K562 (cell line): Measurements from ENCODE around the gene TRAF3IP3. TPM values are rescaled to one million over a fixed set of nuclear protein-coding genes. Genes with fewer than 3 reads are reported as not detected.

Source experiments
- ARID2 ChIP-seq: fragments of 450-650 bp; IDR thresholded peaks from 2 replicates; pipeline ENCODE4 v1.6.1; 2017; ENCODE audit warnings: antibody characterized with exemption, mild to moderate bottlenecking
- BRCA1 ChIP-seq, 2 experiments: fragments of 450-650 bp in 1 of 2; sonication (generic) in 1 of 2; formaldehyde crosslinking in 1 of 2; IDR thresholded peaks; 2 replicates each; pipeline versions ENCODE4 v1.5.0 to v1.6.1; 2017 to 2020; ENCODE audit warnings: mild to moderate bottlenecking in 1 of 2, missing genetic modification reagents in 1 of 2
- ESRRA ChIP-seq: fragments of 450-650 bp; IDR thresholded peaks from 2 replicates; pipeline ENCODE4 v1.6.1; 2014; ENCODE audit warnings: low read depth, mild to moderate bottlenecking, moderate library complexity, borderline replicate concordance
- HLTF ChIP-seq: fragments of 450-650 bp; IDR thresholded peaks from 2 replicates; pipeline ENCODE4 v1.6.1; 2016
- KAT2B ChIP-seq: IDR thresholded peaks from one replicate; pipeline ENCODE4 v1.6.1; 2012; ENCODE audit warnings: low read depth, mild to moderate bottlenecking, control low read depth, inconsistent platforms, low read length, moderate library complexity
- KLF10 ChIP-seq: fragments of 250-450 bp; sonication (Bioruptor Pico); IDR thresholded peaks from 2 replicates; pipeline ENCODE4 v1.6.1; 2021; ENCODE audit warnings: matching md5 sums
- NFYB ChIP-seq: IDR thresholded peaks from 2 replicates; pipeline ENCODE4 v1.6.1; 2011; ENCODE audit warnings: mild to moderate bottlenecking, moderate library complexity; ENCODE audit not compliant: insufficient read length; ENCODE audit errors: extremely low read depth
- ZNF197 ChIP-seq: fragments of 200-800 bp; sonication (Bioruptor generic); IDR thresholded peaks from 2 replicates; pipeline ENCODE4 v1.6.1; 2016; ENCODE audit warnings: low read depth, missing genetic modification characterization, missing compliant biosample characterization
- ZNF24 ChIP-seq: fragments of 450-650 bp; IDR thresholded peaks from 2 replicates; pipeline ENCODE4 v1.6.1; 2016
- ZNF431 ChIP-seq: sonication (generic); formaldehyde crosslinking; IDR thresholded peaks from 2 replicates; pipeline ENCODE4 v1.8.0; 2022; ENCODE audit warnings: mild to moderate bottlenecking, missing genetic modification reagents
- polyA plus RNA-seq, 8 experiments: library from polyadenylated mRNA; depleted of rRNA in 4 of 8; stranded (reverse) in 5 of 8; unstranded in 3 of 8; fragments of >200 nt; fragmentation: Nextera tagmentation in 2 of 8; fragmentation: Illumina TruSeq in 1 of 8; extraction: Ambion mirVana in 2 of 8; extraction: Trizol in 1 of 8; gene quantifications; 2 replicates each; pipeline versions ENCODE4 v1.2.1 to v1.2.3, GENCODE V29; 2011 to 2014; ENCODE audit warnings: inconsistent platforms in 1 of 8, missing spikeins in 1 of 8
- total RNA-seq, 7 experiments: library from RNA; depleted of rRNA in 6 of 7; stranded (reverse); fragments of >200 nt in 6 of 7; fragmentation: Illumina TruSeq in 2 of 7; extraction: Trizol in 2 of 7; gene quantifications; 2 replicates each; pipeline versions ENCODE4 v1.2.1 to v1.2.3, GENCODE V29; 2011 to 2021; ENCODE audit warnings: low replicate concordance in 1 of 7
- TF ChIP-seq, protein P1 (sequence below): sonication (generic); formaldehyde crosslinking; IDR thresholded peaks from 2 replicates; pipeline ENCODE4 v1.8.1; 2022; ENCODE audit warnings: missing genetic modification reagents
- TF ChIP-seq, protein P2 (sequence below), 3 experiments: fragments of 200-800 bp in 1 of 3; sonication (Bioruptor generic) in 1 of 3; sonication (generic) in 1 of 3; formaldehyde crosslinking in 1 of 3; IDR thresholded peaks; 2 replicates each; pipeline versions ENCODE4 v1.6.1 to v1.8.0; 2016 to 2022; ENCODE audit warnings: mild to moderate bottlenecking in 2 of 3, missing compliant biosample characterization in 2 of 3, missing genetic modification characterization in 2 of 3, missing genetic modification reagents in 1 of 3
- TF ChIP-seq, protein P3 (sequence below): sonication (generic); formaldehyde crosslinking; IDR thresholded peaks from 2 replicates; pipeline ENCODE4 v1.8.0; 2022; ENCODE audit warnings: mild to moderate bottlenecking, missing genetic modification reagents

The TRAF3IP3 gene
- total and polyA plus RNA-seq, 9 of the 15 experiments (the other 6 are each of a cell fraction or from before 2014, with no cell fraction given): 0.06 to 1.1 (median 0.31) TPM

GRCh38 chr1:209784265-209785169 is 28.7 kb downstream of the TRAF3IP3 start, which contains the start of gene C1orf74 (continued):
- TF ChIP-seq, protein P1, sequence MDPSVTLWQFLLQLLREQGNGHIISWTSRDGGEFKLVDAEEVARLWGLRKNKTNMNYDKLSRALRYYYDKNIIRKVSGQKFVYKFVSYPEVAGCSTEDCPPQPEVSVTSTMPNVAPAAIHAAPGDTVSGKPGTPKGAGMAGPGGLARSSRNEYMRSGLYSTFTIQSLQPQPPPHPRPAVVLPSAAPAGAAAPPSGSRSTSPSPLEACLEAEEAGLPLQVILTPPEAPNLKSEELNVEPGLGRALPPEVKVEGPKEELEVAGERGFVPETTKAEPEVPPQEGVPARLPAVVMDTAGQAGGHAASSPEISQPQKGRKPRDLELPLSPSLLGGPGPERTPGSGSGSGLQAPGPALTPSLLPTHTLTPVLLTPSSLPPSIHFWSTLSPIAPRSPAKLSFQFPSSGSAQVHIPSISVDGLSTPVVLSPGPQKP (CRISPR knock-in tag): no peak
- TF ChIP-seq ARID2: no peak
- TF ChIP-seq ZNF197 (CRISPR knock-in tag): peak; percentile 93; the same call in 1 of the 2 replicates
- TF ChIP-seq KLF10: no peak
- no peak for TF ChIP-seq HLTF
- peak; percentile 53; the same call in 1 of the 2 replicates for TF ChIP-seq ZNF431 (CRISPR knock-in tag)
- no peak; the same call in 1 of the 2 replicates for TF ChIP-seq ZNF24
- peak; percentile 65 for TF ChIP-seq ESRRA
- TF ChIP-seq, protein P2, sequence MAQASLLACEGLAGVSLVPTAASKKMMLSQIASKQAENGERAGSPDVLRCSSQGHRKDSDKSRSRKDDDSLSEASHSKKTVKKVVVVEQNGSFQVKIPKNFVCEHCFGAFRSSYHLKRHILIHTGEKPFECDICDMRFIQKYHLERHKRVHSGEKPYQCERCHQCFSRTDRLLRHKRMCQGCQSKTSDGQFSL (CRISPR knock-in tag; IDR thresholded peaks at IDR 0.05): peak; percentile 96
- TF ChIP-seq, protein P2 (tag; IDR thresholded peaks at IDR 0.05): peak in 1 of 2 experiments; percentile 96; a peak in 2 of 4 replicates
- TF ChIP-seq, protein P3, sequence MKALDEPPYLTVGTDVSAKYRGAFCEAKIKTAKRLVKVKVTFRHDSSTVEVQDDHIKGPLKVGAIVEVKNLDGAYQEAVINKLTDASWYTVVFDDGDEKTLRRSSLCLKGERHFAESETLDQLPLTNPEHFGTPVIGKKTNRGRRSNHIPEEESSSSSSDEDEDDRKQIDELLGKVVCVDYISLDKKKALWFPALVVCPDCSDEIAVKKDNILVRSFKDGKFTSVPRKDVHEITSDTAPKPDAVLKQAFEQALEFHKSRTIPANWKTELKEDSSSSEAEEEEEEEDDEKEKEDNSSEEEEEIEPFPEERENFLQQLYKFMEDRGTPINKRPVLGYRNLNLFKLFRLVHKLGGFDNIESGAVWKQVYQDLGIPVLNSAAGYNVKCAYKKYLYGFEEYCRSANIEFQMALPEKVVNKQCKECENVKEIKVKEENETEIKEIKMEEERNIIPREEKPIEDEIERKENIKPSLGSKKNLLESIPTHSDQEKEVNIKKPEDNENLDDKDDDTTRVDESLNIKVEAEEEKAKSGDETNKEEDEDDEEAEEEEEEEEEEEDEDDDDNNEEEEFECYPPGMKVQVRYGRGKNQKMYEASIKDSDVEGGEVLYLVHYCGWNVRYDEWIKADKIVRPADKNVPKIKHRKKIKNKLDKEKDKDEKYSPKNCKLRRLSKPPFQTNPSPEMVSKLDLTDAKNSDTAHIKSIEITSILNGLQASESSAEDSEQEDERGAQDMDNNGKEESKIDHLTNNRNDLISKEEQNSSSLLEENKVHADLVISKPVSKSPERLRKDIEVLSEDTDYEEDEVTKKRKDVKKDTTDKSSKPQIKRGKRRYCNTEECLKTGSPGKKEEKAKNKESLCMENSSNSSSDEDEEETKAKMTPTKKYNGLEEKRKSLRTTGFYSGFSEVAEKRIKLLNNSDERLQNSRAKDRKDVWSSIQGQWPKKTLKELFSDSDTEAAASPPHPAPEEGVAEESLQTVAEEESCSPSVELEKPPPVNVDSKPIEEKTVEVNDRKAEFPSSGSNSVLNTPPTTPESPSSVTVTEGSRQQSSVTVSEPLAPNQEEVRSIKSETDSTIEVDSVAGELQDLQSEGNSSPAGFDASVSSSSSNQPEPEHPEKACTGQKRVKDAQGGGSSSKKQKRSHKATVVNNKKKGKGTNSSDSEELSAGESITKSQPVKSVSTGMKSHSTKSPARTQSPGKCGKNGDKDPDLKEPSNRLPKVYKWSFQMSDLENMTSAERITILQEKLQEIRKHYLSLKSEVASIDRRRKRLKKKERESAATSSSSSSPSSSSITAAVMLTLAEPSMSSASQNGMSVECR (CRISPR knock-in tag): no peak
- no peak for TF ChIP-seq KAT2B
- TF ChIP-seq NFYB: no peak
- no peak for TF ChIP-seq BRCA1 (IDR thresholded peaks at IDR 0.05)
- no peak for TF ChIP-seq BRCA1 (CRISPR knock-in tag; IDR thresholded peaks at IDR 0.05)
